ENCODE data around the gene SOX6.
"Not testable (repeated sequence)": the region's sequence is repeated elsewhere in the genome, so short reads cannot be mapped to it uniquely, and the experiment has no call there.

SOX6 gene

DNA sequence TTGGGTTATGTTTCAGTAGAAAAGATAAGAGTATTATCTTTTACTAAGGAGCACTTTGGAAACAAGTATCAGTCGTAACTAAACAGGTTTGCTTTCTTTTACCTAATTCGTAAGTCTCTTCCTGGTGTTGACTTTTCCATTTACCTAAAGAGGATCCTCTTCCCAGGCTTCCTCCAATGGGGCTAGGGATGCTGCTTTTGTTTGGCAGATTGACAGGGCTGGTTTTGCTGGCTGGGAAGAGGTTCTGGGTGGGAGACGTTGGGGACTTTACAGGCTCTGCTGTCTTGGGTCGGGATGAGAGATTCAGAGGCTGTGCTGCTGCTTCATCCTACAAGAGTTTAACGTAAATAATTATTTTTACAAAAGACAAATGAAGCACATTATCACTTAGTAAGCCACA lies 306.7 kb downstream of the SOX6 start:
- DNase-seq (ENCODE audit: low read depth in 1 of 2, low spot score in 1 of 2), result no peak

DNA sequence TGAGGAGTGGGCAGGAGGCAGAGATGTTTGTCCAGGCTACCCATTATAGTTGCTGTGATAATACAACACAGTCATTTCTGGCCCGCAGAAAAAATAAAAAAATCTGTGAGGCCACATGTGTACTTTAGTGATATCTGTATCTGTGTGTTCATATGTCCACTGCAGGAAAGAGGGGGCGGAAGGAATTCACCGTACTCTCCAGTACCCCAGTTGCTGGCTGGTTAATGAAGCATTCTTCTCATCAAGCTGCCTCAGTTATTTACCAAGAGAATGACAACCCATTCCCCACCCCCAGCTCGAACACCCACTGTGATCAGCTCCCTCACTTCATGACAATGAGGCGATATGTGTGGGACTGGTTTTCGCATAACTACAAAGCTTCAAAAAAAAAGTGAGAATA lies 309.3 kb downstream of the SOX6 start:
- no peak for DNase-seq (ENCODE audit: low read depth in 1 of 2, low spot score in 1 of 2)

DNA sequence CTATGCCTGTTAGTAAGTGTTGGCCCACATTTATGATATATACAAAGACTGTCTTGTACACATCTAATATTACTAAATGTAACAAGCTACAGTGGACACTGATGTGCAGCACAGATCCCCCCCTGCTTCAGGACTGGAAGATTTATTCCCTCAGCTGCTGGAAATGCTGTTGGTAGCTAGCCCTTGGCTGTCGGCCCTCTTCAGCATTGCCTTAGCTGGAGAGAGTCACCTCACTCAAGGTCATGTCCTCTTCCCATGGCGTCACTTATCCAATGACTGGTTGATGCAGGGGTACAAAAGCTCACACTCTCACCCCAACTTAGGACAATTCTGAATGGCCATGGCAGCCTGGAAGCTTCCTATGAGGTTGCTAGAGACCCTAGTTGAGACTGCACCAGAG lies 312.7 kb downstream of the SOX6 start:
- DNase-seq (ENCODE audit: low read depth in 1 of 2, low spot score in 1 of 2), result no peak

DNA sequence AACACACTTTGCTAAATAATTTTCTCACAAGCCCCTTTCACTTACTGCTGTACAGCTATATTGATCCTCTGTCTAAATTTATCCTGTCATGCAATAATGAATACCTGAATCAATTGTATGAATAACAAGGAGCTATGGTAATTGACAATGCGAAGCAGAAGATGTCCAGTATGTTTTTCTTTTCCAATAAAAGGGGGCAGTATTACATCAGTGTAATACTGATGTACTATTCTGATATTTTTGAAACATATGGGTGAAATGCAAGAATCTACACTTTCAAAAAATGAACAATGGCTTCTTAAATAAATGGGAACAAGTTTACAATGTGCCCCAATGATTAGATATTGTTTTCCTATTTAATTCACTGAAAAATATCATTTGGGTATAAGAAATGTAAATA lies 315.1 kb downstream of the SOX6 start:
- no peak for DNase-seq (ENCODE audit: low read depth in 1 of 2, low spot score in 1 of 2)

DNA sequence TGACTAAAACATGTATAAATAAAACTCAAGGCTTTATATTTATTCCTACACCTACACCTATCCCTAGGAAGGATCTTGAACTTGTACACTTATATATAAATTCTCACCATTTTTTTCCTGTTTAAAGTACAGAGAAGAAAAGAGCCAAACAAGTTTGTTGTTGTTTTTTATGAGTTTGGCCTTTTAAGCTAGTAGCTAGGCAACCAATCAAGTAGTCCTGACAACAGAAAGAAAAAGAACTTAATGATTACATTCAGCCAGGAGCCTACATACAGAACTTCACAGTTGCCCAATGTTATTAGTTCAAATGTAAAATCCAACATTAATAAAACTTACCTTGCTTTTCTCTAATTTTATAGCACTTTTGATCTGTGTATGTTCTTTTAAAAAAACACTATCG lies 316.2 kb downstream of the SOX6 start:
- DNase-seq (ENCODE audit: low read depth in 1 of 2, low spot score in 1 of 2), result no peak

DNA sequence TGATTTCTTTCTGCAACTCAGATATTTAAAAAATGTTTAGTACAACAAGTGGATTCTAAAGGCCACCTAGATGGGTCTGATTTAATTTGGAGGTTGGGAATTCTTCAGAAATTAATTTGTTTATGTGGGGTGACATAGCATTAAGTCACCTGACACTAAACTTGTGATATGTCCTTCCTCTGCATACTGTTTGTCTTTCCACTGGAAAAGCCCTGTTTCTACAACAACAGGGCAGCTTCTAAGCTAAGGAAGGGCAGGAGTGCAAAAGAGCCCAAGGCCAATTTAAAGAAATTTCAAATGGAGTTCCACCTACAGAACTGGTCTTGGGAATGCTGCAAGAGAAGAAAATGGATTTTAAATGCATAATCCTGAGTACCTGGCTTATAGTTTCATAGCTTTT lies 319.2 kb downstream of the SOX6 start:
- no peak for DNase-seq (ENCODE audit: low read depth in 1 of 2, low spot score in 1 of 2)

DNA sequence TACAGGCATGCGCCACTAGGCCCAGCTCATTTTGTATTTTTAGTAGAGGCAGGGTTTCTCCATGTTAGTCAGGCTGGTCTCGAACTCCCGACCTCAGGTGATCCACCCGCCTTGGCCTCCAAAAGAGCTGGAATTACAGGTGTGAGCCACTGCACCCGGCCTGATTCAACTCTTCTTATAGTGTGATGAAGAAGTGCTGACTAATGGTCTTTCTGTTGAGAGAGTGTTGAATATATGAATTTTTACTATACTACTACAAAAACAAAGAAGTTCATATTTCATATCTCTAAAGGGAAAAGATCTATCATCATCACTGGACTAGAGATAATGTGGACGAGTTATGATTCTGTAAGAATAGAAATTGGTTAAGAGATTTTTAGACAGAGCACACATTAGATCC lies 320.1 kb downstream of the SOX6 start:
- DNase-seq (ENCODE audit: low read depth in 1 of 2, low spot score in 1 of 2), result no peak

DNA sequence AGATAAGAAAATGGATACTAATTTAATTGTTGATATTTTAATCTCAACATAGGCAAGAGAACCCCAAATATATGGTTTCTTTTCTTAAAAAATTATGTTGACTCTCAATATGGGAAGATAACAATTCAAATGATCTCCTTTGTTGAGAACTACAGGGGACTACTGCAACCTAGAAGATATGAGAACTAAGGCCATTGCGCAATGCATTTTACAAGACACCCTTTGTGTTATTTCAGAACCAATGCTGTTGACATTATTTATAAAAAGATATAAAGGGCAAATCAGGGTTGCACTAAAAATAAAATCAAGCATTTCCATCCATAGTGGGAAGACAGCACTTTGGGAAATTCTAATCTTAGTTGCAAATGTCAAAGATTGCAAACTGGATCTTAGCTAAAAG lies 322.3 kb downstream of the SOX6 start:
- no peak for DNase-seq (ENCODE audit: low read depth in 1 of 2, low spot score in 1 of 2)

DNA sequence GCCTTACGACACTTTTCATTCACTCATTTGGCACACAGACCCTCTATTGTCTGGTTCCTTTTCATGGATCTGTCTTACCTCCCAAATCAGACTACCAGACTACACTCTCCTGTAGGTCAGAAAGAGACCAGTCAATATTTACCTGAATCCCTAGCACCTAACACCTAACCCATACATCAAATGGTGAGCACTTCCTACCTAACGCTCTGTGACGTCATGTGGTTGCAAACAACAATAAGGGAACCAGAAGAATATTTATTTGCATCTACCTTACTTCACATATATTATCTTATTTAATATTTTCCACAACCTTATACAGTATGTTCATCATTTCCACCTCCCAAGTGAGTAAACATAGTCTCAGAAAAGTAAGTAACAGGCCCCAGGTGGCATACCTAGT lies 323.4 kb downstream of the SOX6 start:
- no peak for DNase-seq (ENCODE audit: low read depth in 1 of 2, low spot score in 1 of 2)

DNA sequence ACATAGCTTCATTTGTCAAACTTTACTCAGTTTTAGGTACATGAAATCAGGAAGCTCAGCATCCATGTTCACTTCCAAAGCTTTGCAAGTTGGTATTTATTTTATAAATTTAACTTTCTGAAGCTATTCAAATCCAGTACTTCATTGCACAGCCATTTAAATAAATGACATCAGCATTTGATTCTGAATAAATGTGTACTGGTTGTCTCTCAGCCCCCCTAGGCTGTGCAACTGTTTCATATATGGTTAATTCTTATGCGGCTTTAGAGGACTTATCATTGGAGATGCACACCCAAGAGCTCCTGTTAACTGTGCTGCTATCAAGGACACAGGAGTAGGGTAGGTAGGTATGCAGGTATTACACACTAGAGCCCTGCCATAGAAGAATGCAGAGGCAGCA lies 325.1 kb downstream of the SOX6 start:
- no peak for DNase-seq (ENCODE audit: low read depth in 1 of 2, low spot score in 1 of 2)

DNA sequence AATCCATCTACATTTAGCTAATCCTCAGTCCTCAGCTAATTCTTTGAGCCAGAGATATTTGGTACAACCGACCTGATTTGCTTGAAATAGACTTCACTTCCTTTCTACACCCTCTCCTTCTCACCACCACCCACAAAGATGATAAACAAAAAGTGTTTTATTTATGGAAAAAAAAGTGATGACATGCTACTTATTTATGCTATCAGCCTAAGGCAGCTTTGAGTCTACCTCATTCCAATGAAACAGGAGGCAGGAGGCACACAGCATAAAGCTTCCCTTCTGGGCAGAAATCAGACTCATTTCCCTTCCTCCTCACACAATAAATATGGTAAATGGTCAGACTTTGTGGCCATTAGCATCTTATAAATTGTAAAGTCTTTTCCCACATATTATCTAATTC lies 325.7 kb downstream of the SOX6 start:
- DNase-seq (ENCODE audit: low read depth in 1 of 2, low spot score in 1 of 2), result no peak

DNA sequence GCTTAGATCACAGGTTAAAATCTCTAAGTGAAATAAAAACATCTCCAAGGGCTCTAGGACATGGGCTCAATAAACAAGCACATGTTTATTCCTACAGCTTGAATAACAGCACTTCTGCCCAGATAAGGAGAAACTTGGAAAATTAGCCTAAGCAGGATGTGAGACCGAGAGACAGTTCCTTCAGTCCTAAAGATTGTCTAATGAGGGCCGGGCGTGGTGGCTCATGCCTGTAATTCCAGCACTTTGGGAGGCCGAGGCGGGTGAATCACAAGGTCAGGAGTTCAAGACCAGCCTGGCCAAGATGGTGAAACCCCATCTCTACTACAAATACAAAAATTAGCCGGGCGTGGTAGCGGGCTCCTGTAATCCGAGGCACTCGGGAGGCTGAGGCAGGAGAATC lies 327.2 kb downstream of the SOX6 start:
- not testable (repeated sequence) for DNase-seq (ENCODE audit: low read depth in 1 of 2, low spot score in 1 of 2)

DNA sequence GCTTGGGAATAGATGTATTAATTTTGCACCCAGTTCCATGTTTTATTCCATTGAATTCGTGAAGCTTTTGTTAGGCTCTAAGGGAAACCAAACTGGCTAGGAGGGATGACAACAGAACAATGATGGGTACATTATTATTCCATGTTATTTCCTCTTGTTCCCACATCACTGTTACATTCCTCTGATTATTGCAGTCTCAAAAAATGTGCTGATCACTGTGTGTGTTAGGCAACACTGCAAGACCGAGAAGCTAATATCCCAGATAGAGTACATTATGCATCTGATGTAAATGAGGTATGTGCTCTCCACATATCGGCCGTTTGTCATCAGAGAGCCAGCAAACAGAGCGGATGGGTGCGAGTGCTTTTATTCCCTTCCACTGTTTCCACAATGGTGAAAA lies 327.9 kb downstream of the SOX6 start:
- DNase-seq (ENCODE audit: low read depth in 1 of 2, low spot score in 1 of 2), result no peak

DNA sequence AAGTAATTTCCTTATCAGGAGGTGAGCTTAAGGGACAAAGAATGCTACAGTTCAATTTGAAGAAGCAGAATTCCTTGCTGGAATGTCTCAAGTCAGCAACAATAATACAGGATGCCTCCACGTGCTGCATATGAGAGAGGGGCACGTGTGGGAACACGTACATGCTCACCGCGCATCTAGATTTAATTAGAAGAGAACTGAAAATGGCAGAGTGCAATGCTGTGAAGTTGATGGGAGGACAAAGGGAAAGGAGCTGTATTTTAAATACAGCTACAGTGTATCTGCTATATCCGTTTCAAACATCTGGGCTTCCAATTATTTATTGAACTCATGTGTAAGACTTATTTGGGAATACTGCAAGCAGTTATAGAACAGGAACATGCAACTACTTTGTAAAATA lies 328.7 kb downstream of the SOX6 start:
- no peak for DNase-seq (ENCODE audit: low read depth in 1 of 2, low spot score in 1 of 2)

DNA sequence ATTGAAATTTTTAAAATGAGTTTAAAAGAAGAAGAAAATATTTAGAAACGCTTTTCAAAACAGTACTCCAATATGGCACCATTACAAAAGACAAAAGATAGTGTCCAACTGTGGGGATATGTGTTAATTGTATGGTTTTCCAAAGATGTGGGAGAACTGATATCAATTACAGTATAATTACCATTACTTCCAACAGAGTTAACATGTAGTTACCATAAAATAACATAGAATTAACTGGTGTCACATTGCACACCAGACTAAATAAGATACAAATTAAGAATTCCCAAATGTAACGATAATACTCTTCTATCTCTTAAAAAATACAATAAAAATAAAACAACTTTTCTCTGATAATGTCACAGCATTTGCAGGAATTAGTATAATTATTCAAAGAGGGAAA lies 329.5 kb downstream of the SOX6 start:
- DNase-seq (ENCODE audit: low read depth in 1 of 2, low spot score in 1 of 2), result no peak

DNA sequence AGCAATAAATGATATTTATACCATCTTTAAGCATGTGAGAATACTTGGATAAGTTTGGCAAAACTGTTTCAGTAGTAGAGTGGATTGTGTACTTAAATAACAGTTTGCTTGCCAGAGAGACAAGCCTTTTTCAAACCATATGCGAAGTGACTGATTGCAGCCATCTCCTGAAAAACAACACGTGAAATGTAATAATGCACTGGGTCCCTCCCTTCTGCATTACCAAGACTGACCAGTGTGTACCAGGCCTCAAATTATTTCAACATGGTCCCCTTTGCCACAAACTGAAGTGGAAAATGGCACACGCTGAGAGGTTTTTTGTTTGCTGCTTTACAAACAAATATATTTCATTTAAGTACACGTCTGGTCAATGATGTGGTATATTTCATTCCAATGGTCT lies 337.4 kb downstream of the SOX6 start:
- no peak for DNase-seq (ENCODE audit: low read depth in 1 of 2, low spot score in 1 of 2)

DNA sequence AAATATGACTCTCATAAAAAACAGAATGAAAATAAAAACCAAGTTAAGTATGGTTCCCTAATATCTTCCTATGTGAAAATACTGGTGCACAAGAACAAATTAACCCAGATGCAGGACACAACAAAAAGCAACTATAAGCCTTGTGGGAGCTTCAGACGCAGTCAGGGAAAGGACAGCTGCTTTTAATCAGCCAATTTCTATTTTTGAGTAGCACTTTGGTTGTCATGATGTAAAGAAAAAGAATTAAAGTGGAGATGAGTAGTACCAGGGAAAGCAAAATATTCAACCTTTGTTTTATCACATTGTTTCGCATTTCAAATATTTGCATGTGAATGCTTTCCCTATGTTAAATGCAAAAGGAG lies 339.9 kb downstream of the SOX6 start:
- DNase-seq (ENCODE audit: low read depth in 1 of 2, low spot score in 1 of 2), result no peak

DNA sequence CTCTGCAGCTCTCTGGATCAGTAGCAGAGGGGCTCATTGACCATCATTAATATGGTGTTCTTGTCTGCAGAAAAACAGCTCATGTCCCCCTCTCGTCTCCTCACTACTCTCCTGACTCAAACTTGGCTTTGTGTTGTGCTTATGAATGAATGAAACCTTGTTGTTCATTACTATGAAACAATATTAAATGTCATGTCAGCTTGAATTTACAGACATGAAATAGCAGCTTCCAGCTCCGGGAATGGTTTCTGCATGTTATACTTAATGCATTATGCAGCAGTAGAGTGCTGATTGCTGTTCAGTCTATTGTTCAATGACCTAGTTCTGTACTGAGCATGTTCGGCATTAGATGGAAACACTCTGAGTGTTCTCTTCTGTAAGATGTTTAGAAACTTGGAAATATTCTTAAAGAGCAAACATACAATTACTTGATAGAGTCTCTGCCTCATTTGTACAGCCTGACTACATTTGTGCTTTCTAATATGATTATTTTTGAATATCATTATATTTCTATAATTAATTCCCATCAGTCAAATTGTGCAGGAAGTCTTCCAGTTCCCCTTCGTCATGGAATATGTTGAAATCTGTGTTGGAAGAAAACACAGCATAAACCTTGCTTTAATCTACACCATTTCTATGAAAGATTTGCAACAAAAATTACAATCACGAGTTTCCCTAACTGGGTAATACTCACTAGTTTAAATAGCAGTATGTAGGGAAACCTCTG lies 340.4 kb downstream of the SOX6 start:
- no peak for DNase-seq (ENCODE audit: low read depth in 1 of 2, low spot score in 1 of 2)

DNA sequence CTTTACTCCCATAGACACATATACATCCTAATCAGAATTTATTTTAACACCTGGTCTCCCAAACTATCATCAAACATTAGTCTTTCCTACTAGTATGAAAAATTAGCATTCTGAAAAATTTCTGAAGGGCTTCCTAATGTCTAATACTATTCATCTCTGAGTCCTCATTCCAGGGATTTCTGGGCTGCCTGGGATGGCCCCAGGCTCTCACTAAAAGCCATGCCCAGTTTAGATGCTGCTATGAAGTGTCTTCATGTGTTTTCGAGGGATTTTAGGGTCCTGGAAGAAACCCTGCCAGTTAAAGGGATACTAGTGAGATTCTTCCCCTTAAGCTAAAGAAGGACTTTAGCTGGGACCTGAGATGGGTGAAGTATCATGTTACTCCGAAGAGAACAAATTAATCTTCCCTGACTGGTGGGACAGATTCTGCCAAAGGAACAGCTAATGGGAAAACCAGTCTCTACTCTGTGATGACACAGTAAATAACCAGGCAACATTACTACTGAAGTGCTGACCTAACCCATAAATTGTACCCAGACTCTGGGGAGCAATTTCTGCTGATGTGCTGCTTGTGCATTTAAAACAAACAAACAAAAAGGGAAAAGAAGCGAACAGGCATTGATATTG lies 342.6 kb downstream of the SOX6 start:
- DNase-seq (ENCODE audit: low read depth in 1 of 2, low spot score in 1 of 2), result no peak

DNA sequence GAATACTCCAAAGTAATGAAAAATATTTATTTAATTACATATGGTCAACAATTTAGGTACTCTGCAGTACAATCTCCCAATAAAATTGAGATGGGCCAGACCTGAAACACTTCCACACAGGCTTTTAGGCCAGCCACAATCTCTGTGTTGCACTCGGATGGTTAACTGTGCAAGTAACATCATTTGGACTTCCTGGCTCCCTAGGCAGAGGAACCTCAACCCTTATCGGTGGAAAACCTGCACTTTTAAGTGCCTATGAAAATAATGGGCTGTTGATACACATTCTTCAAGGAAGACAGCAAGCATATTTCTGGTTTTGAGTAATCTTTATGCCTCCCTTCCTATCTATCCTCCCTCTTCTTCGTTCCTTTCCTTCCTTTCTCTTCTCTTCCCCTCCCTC lies 343.1 kb downstream of the SOX6 start:
- no peak for DNase-seq (ENCODE audit: low read depth in 1 of 2, low spot score in 1 of 2)

DNA sequence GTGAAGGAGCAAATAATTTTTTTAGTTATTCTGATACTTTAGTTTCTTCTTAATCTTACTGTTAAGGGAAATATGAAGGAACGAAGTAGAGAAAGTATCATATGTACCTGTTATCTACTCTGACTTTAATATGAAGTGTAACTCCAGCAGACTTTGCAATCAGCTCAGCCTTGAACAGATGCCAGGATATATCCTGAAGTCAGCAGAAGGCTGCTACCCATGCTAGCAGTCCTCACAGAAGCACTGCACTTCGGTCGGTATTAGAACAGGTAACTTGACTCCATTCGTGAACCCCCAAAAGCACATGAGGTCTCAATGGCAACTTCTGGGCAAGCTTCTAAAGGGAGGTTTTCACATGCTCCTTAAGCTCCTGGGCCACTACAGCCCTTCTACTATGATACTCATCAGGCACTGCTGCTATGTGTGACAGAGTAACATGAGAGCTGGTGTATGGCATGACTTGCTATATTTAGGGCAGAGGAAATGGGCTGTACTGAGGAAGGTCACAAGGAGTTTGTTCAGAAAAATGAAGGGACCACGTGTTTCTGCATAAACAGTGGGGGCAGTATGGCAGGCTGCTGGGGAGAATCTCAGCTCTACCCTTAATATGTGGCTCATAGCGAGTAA lies 344.1 kb downstream of the SOX6 start:
- DNase-seq (ENCODE audit: low read depth in 1 of 2, low spot score in 1 of 2), result no peak

DNA sequence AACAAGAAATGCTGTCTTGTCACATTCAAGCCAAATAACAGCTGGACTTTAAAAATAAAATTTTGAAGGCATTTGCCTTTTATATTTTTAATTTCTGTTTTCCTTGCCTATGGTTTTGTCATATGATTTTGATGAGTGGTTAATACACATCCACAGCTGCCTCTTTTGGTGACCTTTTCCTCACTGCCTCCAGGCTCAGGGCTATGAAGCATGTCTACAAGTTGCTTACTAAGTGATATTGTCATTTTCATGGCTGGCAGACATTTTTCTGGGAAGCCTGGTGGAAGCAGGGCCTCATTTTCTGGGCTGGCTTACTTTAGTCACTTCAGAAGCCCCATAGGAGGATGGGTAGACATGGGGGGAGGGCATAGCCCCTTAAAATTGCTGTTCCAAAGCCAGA lies 344.9 kb downstream of the SOX6 start:
- no peak for DNase-seq (ENCODE audit: low read depth in 1 of 2, low spot score in 1 of 2)

DNA sequence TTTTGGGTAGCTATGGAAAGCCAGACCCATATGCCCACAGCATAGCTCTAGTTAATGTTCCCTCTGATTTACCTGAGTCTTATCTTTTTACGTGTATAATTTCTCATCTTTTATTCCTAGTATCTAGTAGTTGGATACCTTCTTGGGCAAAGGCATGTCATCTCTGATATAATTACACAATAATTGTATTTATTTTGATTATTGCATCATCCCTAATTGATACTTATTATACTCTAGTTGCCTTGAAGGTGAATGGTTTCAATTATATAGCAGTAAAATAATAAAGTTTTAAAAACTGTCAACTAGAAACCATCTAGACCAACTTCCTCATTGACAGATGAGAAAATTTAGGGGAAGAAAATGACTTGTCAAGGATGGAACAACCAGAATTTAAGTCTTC lies 347.3 kb downstream of the SOX6 start:
- DNase-seq (ENCODE audit: low read depth in 1 of 2, low spot score in 1 of 2), result no peak
